ENCODE results near the gene GNB4. TPM values are rescaled to one million over a fixed set of nuclear protein-coding genes. Genes with fewer than 3 reads are reported as not detected.

GNB4 gene
- total and polyA plus RNA-seq, 2 of the 8 experiments (the other 6 are each of a cell fraction or from before 2014, with no cell fraction given) = 13.4 to 29.2 TPM

- Histone ChIP-seq H2BK120ac (replicated peaks; ENCODE audit: low read depth, low read length) (no peak overlapping the region), H3K4me1 (replicated peaks in 1 of 4; ENCODE audit: control insufficient read depth in 3 of 4, insufficient read depth in 4 of 4, low read length in 3 of 4) (no peaks in the 10 kb centered on the region), H3K9me3 (ENCODE audit: insufficient read depth in 2 of 2, low read depth in 1 of 2, low read length in 1 of 2) (no peaks in the 10 kb centered on the region), H3K27ac (ENCODE audit: low read depth, low read length) (no peak overlapping the region), H4K5ac (ENCODE audit: insufficient read length, low read depth, low read length) (no peak overlapping the region), H3K79me1 (ENCODE audit: low read depth, low read length) (no peaks in the 10 kb centered on the region; the same call in 1 of the 2 replicates), H3K9ac (replicated peaks in 1 of 4; ENCODE audit: extremely low read depth in 1 of 4, low read depth in 3 of 4, low read length in 3 of 4) (no peak overlapping the region), H2AFZ (ENCODE audit: low read length) (no peak overlapping the region), H3K4me3 (ENCODE audit: extremely low read depth in 1 of 4, insufficient read depth in 2 of 4, low read depth in 3 of 4, low read length in 4 of 4) (no peak overlapping the region), H3K18ac (ENCODE audit: extremely low read depth, low read length) (no peak overlapping the region), H4K8ac (ENCODE audit: extremely low read depth, insufficient read depth, low read length) (no peak overlapping the region), H2BK12ac (ENCODE audit: low read depth, low read length) (no peak overlapping the region), H3K79me2 (ENCODE audit: control insufficient read depth in 1 of 2, insufficient read depth in 2 of 2, low read length in 2 of 2) (no peaks in the 10 kb centered on the region), H2BK15ac (ENCODE audit: low read length) (no peak overlapping the region), H3K23me2 (ENCODE audit: low read depth, low read length) (no peaks in the 10 kb centered on the region), H2AK5ac (ENCODE audit: low read depth, low read length) (no peak overlapping the region), H2BK20ac (ENCODE audit: low read length) (no peak overlapping the region), H3K14ac (ENCODE audit: insufficient read length) (no peak overlapping the region), H3K36me3 (ENCODE audit: control insufficient read depth in 2 of 4, insufficient read depth in 4 of 4, low read length in 3 of 4) (peaks cover 0 to 19% (median under 1%) of the 10 kb centered on the region in 4 experiments; a peak in 5 of 8 replicates), H4K20me1 (replicated peaks in 1 of 2; ENCODE audit: control insufficient read depth in 1 of 2, insufficient read depth in 2 of 2, low read length in 2 of 2) (no peaks in the 10 kb centered on the region), H4K91ac (replicated peaks; ENCODE audit: insufficient read length, low read length) (no peak overlapping the region), H3K4ac (replicated peaks; ENCODE audit: insufficient read length, low read depth, low read length) (no peak overlapping the region), H3K4me2 (ENCODE audit: insufficient read depth in 1 of 2, low read depth in 2 of 2, low read length in 2 of 2) (no peak overlapping the region), H3K27me3 (replicated peaks in 1 of 4; ENCODE audit: control insufficient read depth in 3 of 4, extremely low read depth in 1 of 4, insufficient read depth in 3 of 4, low read length in 3 of 4) (no peaks in the 10 kb centered on the region), H3K56ac (replicated peaks; ENCODE audit: insufficient read length, low read depth, low read length) (no peak overlapping the region), H2BK5ac (ENCODE audit: low read depth, low read length) (no peak overlapping the region), H3K23ac (ENCODE audit: insufficient read length) (no peak overlapping the region)
- no peak for DNase-seq (ENCODE audit: low read depth in 1 of 2, low spot score in 2 of 2)
- no peak for TF ChIP-seq E2F6 (IDR thresholded peaks at IDR 0.05)
- FAIRE-seq = no peak
- ChIA-PET CTCF (ENCODE audit: partially characterized antibody) (interaction anchor here (1.6 kb wide), 1 partner anchor 169 kb away, joined by 3 read pairs; no protein-coding TSS in a partner anchor), POLR2A (ENCODE audit: partially characterized antibody) (no interaction called here)
- 93% methylated on average over 1 of the region's 1 CpG; no CpG with 5 or more reads in 1 of the 2 experiments for WGBS, 2 experiments (ENCODE audit: extremely low coverage in 1 of 2, insufficient coverage in 1 of 2, insufficient read length in 1 of 2, insufficient replicate concordance in 2 of 2, low coverage in 1 of 2, low lambda C conversion rate in 2 of 2, missing lambda C conversion rate in 1 of 2)
Observed at GRCh38 chr3:179391906-179392305, 59.4 kb downstream of the GNB4 start.

Measured in H1 (cell line).